Fibroblast of the aortic adventitia (primary cell): ENCODE data around the gene DNASE1. TPM values are rescaled to one million over a fixed set of nuclear protein-coding genes. Genes with fewer than 3 reads are reported as not detected.
"Not testable (repeated sequence)": the region's sequence is repeated elsewhere in the genome, so short reads cannot be mapped to it uniquely, and the experiment has no call there.

Experiments
- DNase-seq: peaks from one replicate; pipeline ENCODE4 v3.0.0-alpha.2; 2010; ENCODE audit warnings: low read depth
- H3K4me3 ChIP-seq: 2 replicates; pipeline ENCODE4 v1.5.1; 2011; ENCODE audit warnings: low read depth, mild to moderate bottlenecking, control low read depth, low read length, moderate library complexity
- total RNA-seq: library from RNA; depleted of rRNA; stranded (reverse); fragments of >200 nt; gene quantifications from 2 replicates; pipeline ENCODE4 v1.2.3, GENCODE V29; 2012; ENCODE audit warnings: low replicate concordance
- TF ChIP-seq, protein P1 (sequence below): IDR thresholded peaks from 2 replicates; pipeline ENCODE4 v1.5.1; 2011; ENCODE audit warnings: mild to moderate bottlenecking, low read length, control low read depth, inconsistent platforms; ENCODE audit not compliant: insufficient read depth

The DNASE1 gene, protein sequence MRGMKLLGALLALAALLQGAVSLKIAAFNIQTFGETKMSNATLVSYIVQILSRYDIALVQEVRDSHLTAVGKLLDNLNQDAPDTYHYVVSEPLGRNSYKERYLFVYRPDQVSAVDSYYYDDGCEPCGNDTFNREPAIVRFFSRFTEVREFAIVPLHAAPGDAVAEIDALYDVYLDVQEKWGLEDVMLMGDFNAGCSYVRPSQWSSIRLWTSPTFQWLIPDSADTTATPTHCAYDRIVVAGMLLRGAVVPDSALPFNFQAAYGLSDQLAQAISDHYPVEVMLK
- total RNA-seq: 5.8 and 11.8 TPM in 2 replicates

DNA sequence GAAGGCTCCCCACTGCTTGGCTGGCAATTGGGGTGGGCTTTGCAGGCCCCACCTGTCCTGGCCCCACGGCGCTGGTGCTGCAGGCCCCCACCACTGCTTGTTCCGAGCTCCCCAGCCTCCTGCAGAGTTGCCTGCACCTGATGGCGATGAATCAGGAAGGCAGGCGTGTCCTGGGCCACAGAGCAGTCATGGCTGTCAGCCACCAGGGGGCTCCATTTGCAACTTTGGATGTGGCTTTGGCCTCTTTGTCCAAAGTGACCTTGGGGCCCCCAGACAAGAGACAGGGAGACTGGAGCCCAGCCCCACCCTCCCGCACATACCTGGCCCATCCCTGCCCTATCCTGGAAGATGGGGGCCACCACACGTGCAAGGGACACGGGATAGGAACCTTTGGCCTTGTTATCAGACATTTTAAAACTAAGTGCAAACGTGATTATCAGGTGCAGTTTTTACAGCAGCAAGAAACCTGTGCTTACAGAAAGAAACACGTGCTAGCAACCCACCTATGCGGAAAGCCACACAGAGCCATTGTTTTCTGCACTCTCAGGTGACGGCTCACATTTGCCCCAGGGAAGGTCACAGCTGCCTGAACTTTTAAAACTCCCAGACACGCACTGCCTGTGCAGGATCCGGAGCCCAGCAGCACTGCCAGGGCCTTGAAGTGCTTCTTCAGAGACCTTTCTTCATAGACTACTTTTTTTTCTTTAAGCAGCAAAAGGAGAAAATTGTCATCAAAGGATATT lies at the start of gene DNASE1:
TSS of gene DNASE1 (plus strand) at position 443 of the 743 bp plus-strand sequence. CDS start 683 bp downstream, outside the sequence.
- H3K4me3 ChIP-seq: no peak within 1 kb of the TSS
- peak; percentile 52 for DNase-seq
- TF ChIP-seq, protein P1, sequence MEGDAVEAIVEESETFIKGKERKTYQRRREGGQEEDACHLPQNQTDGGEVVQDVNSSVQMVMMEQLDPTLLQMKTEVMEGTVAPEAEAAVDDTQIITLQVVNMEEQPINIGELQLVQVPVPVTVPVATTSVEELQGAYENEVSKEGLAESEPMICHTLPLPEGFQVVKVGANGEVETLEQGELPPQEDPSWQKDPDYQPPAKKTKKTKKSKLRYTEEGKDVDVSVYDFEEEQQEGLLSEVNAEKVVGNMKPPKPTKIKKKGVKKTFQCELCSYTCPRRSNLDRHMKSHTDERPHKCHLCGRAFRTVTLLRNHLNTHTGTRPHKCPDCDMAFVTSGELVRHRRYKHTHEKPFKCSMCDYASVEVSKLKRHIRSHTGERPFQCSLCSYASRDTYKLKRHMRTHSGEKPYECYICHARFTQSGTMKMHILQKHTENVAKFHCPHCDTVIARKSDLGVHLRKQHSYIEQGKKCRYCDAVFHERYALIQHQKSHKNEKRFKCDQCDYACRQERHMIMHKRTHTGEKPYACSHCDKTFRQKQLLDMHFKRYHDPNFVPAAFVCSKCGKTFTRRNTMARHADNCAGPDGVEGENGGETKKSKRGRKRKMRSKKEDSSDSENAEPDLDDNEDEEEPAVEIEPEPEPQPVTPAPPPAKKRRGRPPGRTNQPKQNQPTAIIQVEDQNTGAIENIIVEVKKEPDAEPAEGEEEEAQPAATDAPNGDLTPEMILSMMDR: peak; percentile 73

DNA sequence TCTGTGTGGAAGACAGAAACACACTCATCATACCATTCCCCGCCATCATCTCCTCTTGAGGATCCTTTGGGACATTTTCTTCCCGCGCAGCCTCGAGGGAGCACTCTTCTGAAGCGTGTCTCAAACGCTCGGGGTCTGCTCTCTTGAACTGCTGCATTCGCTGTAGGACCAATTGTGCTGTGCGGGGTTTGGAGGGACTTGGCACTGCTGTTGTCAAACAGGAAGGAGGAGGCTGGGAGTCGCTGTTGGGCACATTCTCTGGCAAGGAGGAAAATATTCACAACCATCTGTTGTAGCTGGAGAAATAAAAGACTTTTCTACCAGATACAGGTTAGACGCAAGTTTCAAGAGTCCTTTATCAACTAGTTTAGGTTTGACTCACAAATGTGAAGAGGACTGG lies 48.0 kb upstream of the DNASE1 start:
- DNase-seq: no peak
- TF ChIP-seq, protein P1: no peak
- H3K4me3 ChIP-seq: no peak overlapping the region

DNA sequence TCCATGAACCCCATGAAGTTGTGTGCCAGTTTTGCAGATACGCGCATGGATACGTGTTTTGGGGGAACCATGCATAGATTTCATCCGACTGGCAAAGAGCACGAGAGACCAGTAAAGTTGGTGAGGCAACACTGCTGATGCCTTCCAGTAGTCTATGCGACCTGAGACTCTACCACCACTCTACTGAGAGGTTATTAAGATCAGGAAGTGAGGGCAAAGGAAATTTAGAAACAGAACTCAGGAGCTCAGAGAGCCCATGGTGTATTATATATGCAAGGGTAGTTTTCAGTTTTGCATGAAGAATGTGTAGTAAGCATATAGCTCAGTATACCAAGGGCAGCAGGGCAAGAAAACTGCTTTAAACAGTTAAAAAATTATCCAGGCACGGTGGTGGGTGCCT lies 47.3 kb upstream of the DNASE1 start:
- H3K4me3 ChIP-seq: no peak overlapping the region
- TF ChIP-seq, protein P1: no peak
- DNase-seq: no peak

DNA sequence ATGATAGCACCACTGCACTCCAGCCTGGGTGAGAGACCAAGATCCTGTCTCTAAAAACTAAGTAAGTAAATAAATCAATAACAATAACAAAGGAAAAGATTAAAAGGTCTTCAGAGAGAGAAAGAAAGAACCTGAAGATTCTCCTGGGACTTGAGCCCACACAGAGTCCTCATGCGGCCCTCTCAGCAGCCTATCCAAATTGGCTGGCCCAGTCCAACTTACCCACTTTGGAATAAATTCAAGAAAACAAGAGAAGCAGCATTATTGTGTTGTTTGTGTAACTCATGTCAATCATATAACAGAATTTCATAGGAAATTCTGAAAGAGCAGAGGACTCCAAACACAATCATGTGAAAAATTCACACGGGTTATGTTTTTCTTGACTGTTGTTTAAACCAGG lies 46.9 kb upstream of the DNASE1 start:
- DNase-seq: no peak
- TF ChIP-seq, protein P1: no peak
- H3K4me3 ChIP-seq: no peak overlapping the region

DNA sequence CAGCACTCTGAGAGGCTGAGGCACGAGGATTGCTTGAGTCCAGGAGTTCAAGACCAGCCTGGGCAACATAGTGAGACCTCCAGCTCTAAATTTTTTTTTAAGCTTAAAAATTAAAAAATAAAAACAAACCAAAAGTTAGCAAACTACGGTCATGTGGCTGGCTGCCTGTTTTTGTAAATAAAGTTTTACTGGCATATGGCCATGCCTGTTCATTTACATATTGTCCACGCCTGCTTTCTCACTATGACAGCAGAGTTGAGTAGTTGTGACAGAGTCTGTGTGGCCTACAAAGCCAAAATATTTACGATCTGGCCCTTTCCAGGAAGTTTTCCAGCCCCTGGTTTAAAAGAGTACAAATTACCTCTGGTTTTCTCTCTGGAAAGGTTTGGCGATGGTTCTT lies 46.4 kb upstream of the DNASE1 start:
- H3K4me3 ChIP-seq: no peak overlapping the region

DNA sequence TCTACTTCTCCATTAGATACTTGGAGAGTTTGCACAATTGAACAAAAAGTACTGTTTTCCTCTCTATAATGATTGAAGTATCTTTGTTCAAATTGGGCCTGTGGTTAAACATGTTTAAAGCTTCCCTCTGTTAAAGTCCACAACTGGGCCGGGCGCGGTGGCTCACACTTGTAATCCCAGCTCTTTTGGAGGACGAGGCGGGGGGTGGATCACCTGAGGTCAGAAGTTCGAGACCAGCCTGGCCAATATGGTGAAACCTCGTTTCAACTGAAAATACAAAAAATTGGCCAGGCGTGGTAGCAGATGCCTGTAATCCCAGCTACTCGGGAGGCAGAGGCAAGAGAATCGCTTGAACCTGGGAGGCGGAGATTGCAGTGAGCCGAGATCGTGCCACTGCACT lies 45.5 kb upstream of the DNASE1 start:
- not testable (repeated sequence) for DNase-seq, H3K4me3 ChIP-seq

More for the DNA sequence above, 46.4 kb upstream of the DNASE1 start:
- no peak for DNase-seq
- TF ChIP-seq, protein P1: no peak

DNA sequence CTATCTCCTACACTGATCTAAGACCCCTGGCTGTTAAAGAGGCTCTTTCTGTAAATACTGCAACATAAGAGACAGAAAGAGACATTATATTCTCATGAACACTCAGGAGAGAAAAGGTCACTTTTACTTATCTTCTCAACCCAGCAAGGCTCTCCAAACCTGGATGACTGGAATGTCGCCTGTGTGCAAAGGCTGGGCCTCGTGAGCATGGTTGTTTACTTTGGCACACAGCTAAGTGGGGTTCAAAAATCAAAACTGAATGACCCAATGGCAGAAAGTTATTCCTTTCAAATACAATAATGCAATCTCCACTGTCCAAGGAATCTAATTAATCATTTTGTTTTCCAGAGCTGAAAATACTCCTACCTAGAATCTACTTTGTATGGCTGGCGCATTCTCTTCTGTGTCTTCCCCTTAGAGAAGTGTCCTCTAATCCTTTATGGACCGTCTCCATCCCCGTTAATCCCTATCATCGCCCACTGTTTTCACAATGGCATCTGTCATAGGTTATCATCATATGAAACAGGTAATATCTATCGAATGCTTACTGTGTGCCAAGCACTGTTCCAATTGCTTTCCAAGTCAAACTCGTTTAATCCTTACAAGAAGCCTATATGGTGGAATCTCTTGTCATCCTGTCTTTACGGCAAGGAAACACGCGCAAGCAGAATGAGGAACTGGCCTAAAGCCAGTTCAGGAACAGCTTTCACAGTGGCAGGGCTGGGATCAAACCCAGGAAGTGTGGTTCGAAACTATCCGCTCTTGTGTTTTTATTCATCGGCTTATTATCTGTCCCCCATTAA lies 44.4 kb upstream of the DNASE1 start:
- peak overlapping the region; percentile 83 for H3K4me3 ChIP-seq
- DNase-seq: no peak
- TF ChIP-seq, protein P1: no peak
